Effector CD4-positive, alpha-beta T cell (primary cell): ENCODE data around the gene SHC1.
A peak's percentile ranks its signal among the peaks of the same experiment; 100 is the strongest.

ENCODE experiments used
- DNase-seq: peaks from one replicate; pipeline ENCODE4 v3.0.0-alpha.2; 2020

Gene SHC1

DNA sequence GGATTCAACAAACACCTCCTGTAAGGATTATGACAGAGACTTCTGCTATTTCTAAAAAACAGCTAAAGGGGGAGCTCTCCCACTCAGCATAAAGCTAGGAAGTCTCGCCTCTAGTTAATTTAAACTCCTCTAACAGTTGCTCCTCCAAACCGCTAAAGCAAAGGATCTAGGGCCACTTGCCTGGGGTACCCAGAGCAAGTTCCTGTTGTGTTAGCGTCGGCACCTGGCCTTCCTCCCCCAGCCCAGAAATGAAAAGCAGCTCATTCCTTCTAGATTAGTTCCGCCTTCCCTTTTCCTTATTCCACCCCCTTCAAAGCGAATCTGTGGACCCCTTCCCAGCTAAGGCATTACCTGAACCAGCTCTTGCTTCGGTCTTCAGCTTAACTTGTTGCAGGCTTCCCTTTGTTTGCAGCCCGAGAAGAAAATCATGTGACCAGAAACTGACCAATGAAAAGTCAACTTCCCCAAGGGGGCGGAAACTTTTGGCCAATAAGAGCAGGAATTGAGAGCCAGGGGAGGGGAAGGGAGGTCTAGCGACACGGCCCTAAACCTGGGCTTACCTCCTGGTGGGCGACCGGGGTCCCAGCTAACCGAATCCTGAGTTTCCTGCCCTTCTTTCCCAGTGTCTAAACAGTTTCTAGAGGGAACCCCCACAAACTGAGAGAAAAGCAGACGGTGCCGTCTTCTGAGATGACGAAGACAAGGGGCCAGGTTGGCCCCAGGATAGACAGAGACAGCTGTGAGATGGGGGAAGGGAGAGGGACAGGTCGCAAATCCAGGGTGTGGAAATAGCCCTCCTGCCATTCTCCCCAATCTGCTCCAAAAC lies 14.6 kb downstream of the SHC1 start, which contains the start of gene PBXIP1:
Gene PBXIP1 (minus strand): TSS at position 382 of the 826 bp plus-strand sequence. CDS start 2,378 bp downstream, outside the sequence.
- DNase-seq, result peak; percentile 76

DNA sequence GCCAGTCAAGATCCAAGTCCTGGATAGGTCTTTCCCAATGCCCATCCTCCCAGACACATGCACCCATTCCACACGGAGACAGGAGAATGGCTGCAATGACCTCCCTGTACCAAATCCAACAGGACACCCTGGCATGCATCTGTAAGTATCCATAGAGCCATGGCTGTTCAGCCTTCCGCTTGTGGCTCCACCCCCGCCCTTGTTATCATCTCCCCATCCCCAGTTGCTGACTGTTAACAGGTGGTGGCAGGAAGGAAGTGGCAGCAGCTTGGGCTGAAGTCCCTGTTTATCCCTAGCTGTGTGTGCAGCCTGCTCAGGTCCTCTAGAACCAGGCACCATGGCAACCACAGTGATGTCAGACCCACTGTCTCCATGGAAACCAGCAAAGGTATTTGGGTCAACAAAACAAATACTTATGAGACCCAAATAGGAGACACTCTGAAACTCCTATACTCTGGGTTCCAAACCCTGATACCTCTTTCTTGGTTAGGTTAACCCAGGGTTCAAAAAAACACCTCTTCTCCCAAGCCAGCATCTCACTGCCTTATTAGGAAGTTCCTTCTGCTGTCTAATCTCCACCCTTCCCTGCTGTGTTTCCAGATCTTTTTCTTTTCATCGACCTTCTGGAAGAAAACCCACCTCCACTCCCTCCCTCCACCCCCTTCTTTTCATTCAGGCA lies 15.4 kb downstream of the SHC1 start:
- peak; percentile 96 for DNase-seq

DNA sequence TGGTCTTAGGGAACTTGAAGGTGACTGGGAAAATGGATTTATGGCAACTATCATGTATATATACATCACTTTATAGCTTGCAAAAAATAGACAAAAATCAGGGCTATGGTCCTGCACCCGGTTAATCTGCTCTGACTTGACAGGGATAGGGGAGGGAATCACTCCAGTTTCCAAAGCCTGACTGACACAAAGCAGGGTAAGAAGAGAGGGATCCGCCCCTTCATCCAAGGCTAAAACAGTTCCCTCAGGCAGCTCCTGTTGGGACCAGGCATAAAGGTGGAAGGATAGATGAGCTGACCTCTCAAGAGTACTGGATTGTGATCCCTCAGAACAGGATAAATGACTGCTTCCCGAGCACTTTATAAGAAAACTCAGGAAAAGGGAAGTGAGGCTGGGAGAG lies 16.0 kb downstream of the SHC1 start:
- no peak for DNase-seq

DNA sequence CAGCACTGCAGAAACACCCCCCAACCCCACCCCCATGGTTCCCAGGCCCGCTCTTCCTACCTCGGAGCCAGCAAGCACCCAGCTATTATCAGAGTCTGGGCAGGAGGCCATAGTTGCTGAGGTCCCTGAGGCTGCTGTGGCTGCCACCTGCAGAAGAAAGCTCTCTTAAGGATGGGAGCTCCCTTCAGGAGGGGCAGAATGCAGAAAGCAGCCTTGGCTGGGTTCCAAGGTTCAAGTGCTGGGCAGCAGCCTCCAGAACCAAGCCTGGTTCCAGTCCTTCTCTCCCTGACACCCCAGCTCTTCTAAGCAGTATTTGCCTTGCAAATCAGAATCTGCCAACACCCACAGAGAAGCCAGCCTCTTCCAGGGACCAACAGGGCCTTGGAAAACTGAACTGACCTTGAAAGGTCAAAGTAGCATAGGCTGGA lies 16.9 kb downstream of the SHC1 start:
- DNase-seq, result no peak

DNA sequence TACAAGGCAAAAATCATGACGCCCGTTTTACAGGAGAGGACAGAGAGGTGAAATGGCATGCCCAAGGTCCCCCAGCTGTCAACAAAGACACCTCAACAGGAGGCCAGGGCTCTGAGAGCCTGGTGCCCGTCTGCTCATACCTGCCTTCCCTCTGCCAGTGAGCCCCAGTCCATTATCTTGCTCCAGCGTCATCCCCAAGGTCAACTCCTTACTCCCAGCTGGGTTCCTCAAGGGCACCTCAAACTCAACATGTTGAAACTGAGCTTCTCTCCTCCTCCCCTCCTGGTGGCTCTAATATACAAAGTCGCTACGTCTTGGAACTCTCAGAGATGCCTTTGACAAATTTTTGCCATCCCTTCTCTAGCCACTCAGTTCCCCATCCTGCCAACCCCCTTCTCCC lies 17.9 kb downstream of the SHC1 start:
- no peak for DNase-seq

DNA sequence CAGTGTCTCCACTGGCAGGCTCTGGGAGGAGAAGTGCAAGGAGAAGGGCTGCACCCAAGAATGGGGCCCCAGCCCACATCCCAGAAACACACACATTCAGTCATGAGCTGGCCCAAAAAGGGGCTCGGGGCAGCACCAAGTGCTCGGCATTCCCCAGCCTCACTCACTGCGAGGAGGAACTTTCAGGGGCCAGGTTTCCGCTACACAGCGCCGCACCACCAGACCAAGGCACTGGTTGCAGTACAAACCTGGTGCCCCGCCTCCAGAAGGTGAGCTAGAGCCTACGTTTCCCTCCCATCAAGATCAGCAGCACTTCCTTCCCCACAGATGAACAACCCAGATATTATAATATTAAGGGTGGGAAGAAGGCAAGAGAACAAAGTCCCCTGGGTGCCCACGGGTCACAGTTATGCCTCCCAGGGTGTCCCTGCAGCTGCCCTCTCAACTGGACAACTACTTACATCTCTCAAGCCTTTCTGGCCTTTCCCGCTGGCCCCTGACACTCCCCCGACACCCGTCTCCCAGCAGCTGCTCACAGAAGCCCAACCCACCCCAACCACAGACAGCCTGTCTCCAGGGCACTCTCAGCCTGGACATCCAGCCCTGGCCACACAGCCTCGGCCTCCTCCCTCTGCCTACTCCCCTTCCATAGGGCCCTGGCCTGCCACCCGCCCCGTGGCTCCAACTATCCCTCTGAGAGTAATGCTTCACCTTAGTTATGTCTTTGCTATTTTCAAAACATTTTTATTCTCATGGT lies 18.5 kb downstream of the SHC1 start:
- DNase-seq, result peak; percentile 69

DNA sequence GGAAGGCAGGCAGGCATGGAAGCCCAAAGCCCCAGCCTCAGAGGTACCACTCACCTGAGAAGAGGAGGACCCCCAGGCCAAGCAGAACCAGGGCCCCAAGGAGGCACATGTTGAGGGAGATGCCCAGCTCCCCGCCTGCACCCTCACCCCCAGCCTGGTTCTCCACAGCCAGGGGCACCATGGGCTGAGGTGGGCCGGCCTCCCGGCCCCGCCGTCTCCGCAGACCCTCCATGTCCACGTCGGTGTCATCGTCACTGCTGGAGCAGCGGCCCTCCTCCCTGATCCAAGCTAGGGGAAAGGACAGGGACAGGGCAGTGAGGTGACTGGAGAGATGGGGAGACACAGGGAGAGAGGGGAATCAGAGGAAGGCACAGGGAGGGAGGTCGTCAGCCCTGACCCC lies 22.5 kb downstream of the SHC1 start:
- no peak for DNase-seq

DNA sequence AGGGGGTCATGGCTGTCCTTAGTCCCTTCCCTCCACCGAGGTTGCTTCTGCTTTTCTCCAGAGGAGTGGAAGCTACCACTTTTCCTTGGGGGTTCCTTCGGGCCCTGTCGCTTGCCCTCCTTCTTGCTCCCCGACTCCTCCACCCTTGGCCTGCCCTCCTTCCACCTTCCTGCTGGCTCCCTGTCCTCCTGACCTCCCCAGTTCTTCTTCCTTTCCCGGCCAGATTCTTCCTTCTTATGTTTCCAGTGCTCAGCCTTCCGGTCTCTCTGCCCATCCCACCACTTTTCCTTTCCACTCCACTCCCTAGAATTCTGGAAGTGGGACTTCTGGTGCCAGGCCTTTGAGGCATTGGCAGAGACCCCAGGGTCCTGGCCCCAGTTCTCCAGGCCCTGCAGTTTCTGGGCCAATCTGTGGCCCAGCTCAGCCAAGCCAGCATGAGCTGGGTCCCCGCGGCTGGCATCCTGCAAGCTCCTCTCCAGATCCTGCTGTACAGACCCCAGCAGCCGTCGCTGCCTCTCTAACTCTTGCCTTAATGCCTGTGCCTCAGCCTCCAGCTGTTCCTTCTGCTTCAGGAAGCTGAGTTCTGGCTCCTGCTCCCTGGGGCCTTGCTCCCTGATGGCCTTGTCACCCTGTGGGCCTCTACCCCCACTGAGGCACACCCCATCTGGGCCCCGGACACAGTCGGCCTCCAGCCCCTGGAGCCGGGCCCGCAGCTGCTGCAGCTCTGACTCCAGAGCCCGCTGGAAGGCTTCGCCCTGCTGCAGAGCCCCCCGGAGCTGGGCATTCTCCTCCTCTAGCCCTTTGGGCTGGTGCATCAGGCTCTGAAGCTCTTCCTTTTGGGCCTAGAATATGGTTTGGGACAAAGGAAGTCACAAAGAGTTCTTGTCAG lies 24.3 kb downstream of the SHC1 start:
- no peak for DNase-seq

DNA sequence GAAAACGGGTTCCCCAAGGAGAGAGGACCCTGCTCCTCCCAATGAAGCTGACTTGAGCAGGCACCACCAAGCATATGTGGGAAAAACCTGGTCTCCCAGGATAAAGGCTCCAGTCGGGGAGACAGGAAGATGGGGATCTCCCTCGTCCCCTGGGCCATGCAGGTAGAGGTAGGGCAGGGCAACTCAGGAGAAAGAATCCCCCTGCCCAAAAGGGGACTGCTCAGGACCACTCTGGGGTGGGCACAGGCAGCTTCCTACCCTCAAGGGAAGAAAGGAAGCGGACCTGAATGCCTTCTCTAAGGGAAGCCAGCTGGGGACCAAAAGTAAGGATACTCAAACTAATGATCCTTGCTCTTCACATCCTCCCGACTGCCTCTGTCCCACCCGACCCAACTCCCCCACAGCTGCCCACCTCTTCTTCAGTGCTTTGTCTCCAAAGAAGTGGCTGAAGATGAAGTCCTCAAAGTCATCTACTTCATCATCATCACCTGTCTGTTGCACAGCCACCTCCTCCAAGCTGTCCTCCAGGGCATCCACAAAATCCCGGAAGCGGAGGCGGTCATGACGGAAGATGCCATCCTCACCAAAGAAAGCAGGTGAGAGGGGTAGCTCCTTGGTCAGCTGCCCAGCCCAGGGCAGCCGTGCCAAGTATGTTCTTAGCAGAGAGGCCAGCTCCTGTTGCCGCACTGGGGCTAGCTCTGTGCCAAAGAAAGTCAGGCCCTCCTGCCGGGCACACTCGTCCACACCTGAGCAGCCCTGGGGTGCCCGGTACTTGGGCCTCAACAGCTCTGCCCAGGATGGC lies 25.2 kb downstream of the SHC1 start:
- DNase-seq, result no peak

DNA sequence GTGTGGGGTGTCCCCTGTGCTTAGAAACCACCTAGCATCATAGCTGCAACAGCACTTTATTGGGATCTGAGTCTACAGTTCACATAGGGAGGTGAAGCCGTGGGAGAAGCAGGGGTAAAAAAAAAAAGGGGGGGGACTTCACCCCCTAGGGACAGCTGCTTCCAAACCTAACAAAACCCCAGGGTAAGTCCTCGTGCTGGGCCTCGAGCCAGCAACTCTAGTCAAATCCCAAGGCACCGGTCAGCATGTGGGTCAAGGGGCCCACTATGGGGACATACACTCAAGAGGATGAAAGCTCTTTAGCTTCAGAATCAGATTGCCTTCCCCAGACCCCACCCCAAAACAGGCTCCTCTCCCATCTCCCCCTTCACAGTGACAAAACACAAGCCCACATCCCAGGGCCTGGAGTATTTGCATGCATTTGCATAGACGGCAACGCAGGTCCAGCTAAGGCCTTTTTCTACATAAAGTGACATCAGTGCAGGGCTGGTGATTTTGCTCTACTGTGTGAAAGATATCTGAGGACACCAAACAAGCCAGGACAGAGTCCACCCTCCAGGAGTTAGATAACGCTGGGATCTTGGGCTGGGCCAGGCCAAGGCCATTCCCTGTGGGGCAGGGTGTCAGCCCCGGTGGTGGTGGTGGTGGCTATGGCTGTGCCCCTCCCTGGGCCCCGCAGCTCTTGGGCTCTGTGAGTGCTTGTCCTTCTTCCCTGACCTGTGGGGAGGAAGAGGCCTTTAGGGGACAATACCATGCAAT lies 26.0 kb downstream of the SHC1 start:
- no peak for DNase-seq

DNA sequence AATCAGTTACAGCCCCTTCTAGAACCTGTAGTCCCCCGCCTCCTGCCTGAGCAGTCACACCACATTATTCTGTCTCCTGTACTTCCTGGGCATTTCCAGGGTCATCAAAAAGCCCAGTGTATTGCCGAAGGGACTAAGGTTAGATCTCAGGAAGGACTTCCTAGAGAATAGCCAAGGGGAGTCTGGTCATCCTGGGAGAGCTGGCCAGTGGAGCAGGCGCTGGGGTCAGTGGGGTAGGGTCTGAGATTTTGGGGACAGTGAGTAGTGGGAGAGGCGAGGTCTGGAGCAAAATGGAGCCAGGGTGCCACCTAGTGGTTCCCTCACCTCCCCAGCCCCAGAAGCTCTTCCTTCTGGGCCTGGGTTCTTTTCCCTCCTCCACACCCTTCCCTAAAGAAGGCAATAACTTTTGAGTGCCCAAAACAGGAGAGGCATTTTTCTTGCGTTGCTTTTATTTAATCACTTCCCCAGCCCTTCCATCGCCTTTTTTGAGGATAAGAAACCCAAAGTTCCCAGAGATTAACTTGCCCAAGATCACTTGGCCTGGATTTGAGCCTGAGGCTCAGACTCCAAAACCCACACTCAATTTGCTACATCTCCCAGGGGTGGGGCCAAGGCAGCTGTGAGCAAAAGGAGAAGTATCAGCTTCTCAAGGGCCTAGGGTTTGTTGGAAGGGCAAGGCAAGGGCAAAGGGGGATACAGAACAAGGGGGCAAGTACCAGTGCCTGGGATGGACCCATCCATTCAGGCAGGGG lies 26.7 kb downstream of the SHC1 start:
- no peak for DNase-seq

DNA sequence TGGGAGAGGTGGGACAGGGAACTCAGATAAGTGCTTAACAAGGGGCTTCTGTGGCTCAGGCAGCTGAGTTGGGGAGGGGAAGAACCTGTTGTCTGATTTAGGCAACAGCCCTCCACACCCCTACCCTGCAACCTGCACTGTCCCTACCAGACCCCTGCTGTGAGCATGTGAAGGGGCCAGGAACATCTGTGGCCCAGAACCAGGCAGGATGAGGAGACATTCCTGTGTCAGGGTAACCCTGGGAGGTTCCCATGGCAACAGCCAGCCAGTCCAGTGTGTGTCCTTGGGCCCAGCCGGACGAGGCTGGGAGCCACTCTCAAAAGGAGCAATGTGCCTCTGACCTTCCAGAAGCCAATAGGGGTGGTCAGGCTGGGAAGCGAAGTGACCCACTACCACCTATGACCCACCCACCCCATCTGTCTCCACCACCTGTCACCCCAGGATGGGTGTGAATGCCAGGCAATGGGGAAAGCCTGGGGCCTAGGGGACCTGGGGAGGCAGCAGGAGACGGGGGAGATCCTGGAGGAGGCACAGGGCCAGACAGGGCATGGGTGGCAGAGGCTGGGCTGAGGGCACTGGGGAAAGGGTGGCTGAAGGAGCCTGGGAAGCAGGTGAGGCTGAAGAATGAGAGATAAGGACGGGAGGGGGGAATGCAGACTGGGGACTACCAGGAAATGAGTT lies 29.1 kb downstream of the SHC1 start:
- DNase-seq, result no peak

DNA sequence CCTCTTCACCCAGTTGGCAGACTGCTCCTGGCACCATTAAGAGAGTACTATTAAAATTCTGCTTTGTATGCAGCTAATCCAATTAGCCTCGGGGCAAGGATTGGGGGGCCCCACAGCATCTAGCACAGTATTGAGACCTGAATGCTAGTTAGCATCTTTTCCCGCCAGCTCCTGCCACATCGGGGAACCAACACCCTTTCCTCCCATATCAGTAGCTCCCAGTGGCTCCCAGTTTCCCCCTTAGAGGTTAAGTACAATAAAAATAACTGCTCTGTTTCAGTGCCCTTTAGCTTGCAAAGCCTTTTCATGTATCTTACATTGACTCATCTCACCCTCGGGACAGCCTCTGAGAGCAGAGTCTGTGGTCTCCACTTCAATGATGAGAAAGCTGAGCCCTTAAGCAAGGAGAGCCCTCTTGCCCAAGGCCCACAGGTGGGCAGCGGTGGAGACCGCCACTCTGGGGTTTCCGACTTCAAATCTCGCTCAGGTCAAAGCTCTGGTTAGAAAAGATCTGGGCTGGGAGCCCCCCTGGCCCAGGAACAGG lies 29.8 kb downstream of the SHC1 start:
- DNase-seq, result no peak

DNA sequence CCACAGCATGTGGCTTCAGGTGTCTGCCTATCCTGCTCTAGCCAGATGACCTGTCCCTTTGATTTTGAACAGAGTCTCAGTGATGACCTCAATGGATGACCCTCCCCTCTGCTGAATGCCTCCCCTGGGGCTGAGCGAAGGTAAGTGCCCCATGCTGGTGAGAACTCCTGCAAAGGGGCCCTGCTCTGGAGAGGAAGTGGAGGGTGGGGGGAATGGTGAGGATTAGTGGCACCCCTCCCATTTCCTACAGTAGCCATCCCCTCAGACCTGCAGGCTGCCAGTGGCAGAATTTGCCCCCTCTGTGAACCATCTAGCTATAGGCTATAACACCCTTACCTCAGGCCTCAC lies 30.4 kb downstream of the SHC1 start:
- no peak for DNase-seq

DNA sequence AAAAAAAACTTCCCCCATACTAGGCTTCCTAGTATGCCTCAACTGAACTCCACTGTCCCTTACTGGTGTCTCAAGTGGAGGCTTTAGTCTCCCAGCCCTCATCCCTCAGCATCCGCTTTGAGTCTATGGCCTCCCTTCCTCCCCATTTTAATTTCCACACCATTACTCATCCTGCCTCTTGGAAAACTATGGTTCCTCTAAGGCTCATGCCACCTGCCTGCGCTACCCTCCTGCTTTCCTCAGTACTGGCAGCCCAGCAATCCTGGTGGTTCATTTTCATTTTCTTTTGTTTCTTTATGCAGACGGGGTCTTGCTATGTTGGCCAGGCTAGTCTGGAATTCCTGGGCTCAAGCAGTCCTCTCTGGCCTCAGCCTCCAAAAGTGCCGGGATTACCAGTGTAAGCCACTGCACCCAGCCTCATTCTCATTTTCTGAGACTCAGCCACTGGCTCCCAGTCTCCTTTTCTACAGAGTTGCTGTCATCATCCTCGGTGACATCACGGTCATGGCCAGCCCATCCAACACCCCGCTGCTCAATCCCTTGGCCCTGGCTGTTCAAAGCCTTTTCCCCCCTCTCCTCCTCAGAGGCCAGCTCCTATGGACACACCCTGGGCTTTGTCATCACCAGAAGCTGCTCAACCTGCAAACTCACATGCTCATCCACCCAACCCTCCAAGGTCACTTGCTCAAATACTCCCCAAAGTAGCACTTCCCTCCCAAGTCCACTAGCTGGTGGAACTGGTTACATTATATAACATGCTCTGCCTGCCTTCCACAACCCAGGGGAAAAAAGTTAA lies 31.7 kb downstream of the SHC1 start:
- DNase-seq, result no peak

DNA sequence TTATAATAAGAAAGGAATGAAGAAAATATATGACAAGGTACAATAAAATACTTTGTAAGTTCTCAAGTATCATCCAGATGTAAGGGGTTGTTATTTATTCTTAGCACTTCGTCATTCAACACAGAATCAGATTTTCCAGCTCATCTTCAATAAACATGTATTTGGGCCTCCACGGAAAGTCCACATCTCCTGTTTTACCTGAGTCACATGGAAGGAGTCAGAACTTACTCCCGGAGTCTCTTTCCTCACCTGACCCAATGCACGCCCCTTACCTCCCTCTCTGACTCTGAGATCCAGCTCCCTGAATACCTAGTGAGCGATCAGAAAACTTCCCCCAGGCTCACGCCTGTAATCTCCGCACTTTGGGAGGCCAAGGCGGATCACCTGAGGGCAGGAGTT lies 32.6 kb downstream of the SHC1 start:
- DNase-seq, result no peak

DNA sequence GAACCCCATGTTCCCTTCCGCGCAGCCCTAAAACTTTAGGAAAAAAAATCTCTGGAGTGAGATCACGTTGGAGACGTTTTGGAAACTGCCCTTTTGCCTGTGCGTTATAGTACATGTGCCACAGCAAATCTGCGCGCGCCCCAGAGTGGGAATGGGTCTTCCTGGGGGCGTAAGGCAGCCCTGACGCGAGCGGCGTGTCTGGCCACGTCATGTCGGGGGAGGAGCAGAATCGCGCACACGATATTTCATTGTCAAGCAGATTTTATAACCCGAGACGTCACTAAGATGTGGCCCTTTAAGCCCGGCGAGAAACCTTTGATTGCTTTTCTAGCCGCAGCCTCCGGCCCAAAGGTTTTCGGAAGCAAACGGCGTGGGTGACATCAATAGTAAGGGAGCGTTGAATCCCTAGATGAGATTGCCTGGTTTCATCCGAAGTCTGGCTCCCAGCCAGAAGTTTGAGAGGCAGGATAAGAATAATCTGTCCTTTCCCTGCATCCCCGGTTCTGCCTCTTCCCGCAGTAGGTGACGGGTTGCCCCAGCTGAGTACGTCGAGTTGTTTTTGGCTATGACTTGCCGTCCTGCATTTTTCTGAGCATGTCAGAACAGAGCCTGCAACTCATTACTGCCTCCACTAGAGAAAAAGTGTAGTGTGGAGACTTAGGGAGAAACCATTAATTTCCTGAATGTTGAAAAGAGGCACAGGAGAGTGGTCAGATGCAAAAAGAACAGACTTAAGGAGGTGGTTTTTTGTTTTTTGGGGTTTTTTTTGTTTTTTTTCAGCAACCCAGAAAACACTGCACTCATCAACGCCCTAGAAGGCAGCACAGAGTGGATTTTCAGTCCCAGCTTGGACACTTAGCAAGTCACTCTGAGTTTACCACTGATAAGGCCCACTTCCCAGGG lies 33.2 kb downstream of the SHC1 start:
- peak; percentile 90 for DNase-seq
